Heart left ventricle (tissue), 13 donors: ENCODE data around the gene CCSER1.

Experiments
- POLR2A ChIP-seq, 2 donors: fragments of 450-650 bp; IDR thresholded peaks; one replicate each; pipeline ENCODE4 v1.6.1; 2017; ENCODE audit warnings: antibody characterized with exemption in 2 of 2, mild to moderate bottlenecking in 2 of 2, moderate library complexity in 2 of 2
- TF ChIP-seq, protein P1 (sequence below), 12 donors: fragments of 200-600 bp; sonication (generic) in 4 of 12; IDR thresholded peaks; one replicate each; pipeline versions ENCODE4 v1.5.0 to v1.8.0; 2018 to 2022; ENCODE audit warnings: antibody characterized with exemption in 12 of 12, mild to moderate bottlenecking in 5 of 12
- donor health status: ischemic (EF 13 %, LVEDD 7.1; RV severe dilation, severe dysfunction).
- donor health status: DM: no; HTN: yes; CAD: no.
- donor health status: DM: no; HTN: no; CAD: no.
- donor health status: ischemic (EF 25% LVEDD 6.9; RV normal size, moderate dysfunction).
- donor health status: ischemic (EF 25% LVEDD 5.7; RV mildly dilated, moderate dysfunction).
- donor health status: ischemic (EF 35%, LVEDD 5.7; RV mildly dilated, moderate dysfunction).
- donor health status: nonischemic (EF 11% LVEDD 7.7; RV severe dilation, severe dysfunction).
- donor health status: DM: yes; HTN: yes; CAD: no.
- donor health status: PGD.
- donor health status: ischemic (EF 29% LVEDD 5.4; RV normal size, mild dysfunction).
- donor health status: nonischemic (EF 23%, LVEDD 6.1; RV moderate dilation, normal function).

DNA sequence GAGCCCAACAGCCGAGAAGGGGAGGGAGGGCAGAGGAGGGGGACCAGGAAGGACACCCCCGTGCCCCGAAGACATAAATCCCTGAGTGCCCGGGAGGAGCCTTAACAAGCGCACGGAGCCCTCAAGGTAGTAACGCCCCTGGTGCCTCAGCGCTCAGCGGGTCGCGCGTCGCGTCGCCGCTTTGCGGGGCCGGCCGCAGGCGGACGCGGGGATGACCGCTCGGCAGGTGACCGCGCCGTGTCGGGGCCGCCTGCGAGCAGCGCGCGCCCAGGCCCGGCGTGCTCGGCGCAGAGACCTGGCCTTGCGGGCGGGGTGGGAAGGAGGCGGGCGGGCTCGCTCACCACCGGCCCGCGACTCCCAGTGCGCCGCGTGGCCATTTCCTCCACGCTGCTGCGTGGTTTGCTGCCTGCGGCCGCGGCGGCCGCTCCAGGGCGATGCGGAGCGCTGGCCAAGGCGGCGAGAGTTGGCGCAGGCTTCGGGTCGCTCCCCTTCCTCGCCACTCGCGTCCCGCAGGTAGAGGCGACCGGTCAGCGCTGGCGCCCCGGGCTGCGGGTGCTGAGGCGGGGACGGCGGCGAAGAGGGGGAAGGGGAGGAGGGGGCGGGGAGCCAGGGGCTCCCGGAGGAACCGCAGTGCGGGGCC lies 632 bp downstream of the CCSER1 start:
- TF ChIP-seq, protein P1, sequence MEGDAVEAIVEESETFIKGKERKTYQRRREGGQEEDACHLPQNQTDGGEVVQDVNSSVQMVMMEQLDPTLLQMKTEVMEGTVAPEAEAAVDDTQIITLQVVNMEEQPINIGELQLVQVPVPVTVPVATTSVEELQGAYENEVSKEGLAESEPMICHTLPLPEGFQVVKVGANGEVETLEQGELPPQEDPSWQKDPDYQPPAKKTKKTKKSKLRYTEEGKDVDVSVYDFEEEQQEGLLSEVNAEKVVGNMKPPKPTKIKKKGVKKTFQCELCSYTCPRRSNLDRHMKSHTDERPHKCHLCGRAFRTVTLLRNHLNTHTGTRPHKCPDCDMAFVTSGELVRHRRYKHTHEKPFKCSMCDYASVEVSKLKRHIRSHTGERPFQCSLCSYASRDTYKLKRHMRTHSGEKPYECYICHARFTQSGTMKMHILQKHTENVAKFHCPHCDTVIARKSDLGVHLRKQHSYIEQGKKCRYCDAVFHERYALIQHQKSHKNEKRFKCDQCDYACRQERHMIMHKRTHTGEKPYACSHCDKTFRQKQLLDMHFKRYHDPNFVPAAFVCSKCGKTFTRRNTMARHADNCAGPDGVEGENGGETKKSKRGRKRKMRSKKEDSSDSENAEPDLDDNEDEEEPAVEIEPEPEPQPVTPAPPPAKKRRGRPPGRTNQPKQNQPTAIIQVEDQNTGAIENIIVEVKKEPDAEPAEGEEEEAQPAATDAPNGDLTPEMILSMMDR (IDR thresholded peaks at IDR 0.05) = no peak
- no peak for TF ChIP-seq POLR2A (IDR thresholded peaks at IDR 0.05)
